HG03457 (cell line): Measurements from ENCODE around the gene PCLO.
"Not testable (repeated sequence)": the region's sequence is repeated elsewhere in the genome, so short reads cannot be mapped to it uniquely, and the experiment has no call there.

Source experiments
- ATAC-seq: cut with Tn5 transposase; IDR thresholded peaks from one replicate; pipeline ENCODE4 v1.9.1; 2021; ENCODE audit warnings: moderate number of reproducible peaks; ENCODE audit not compliant: unreplicated experiment

The PCLO gene

DNA sequence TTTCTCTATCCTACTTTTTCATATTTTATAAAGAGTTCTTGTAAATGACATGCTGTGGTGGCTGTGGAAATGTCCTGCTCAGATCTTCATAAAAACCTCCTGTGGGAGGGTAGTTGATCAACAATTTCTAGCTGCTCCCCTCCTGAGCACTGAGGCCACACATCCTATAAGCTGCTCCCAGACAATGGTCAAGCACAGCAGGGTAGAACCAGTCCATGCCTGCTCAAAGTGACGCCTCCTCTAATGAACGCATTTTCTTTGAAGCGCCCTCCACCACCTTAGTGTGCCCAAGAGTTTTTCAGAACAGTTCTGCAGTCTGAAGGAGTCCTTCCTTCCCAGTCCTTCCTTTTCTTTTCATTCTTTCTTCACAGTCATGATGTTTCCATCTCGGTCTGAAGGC lies 420.5 kb downstream of the PCLO start:
- no peak for ATAC-seq

- ATAC-seq, result no peak
Measured at GRCh38 chr7:82741493-82741892, 421.2 kb downstream of the PCLO start.

GRCh38 chr7:82740246-82740848 lies 422.3 kb downstream of the PCLO start:
- peak; percentile 61 for ATAC-seq

GRCh38 chr7:82736633-82737032 lies 426.1 kb downstream of the PCLO start:
- ATAC-seq, result no peak

- ATAC-seq, result no peak
Measured at GRCh38 chr7:82732677-82733076, 430.0 kb downstream of the PCLO start.

- no peak for ATAC-seq
Measured at GRCh38 chr7:82729172-82730030, 433.3 kb downstream of the PCLO start.

DNA sequence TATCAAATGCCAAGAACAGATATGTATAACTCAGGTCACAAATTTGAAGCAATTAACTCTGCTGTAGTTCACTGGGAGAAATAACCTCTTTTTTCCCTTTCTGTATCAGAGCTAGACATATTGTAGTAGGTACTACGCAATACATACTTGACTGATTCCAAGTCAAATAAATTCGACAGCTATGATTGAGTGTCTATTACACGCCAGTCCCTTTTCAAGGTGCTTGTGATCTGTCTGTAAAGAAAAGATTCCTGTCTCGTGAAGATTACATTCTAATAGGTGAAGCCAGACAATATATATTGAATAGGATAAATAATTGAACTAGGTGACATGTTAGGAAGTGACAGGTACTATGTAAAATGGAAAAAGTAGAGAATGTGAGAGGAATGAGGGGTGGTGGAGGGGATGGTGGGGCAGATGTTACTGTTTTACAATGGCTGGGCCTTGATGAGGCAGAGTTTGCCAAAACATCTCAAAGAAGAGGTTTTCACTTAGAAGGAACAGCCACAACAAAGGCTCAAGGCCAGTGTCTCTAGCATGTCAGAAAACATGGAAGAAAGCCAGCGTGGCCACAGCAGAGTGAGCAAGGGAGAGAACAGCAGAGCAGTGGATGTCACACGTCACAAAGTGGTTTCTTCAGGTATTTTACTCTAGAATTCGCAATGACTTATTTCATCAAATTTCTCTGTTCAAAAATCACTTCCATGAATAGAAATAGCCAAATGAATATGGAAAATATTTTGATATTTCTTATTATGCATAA lies 436.5 kb downstream of the PCLO start:
- ATAC-seq, result no peak

GRCh38 chr7:82723411-82723810 lies 439.3 kb downstream of the PCLO start:
- no peak for ATAC-seq

DNA sequence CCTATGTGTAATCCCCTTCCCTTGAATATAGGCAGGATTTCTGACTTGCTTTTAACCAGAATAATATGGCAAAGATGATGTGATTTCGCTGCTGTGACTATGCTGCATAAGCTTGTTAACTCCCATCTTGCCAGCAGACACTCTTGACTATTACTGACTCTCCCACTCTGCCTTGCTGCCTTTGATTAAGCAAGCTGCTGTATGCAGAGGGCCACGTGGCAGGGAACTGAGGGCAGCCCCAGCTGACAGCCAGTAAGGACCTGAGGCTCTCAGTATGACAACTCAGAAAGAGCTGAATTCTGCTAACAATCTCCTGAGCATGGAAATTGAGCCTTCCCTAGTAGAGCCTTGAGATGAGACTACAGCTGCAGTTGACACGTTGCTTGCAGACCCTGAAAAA lies 439.7 kb downstream of the PCLO start:
- ATAC-seq, result no peak

- ATAC-seq, result no peak
Measured at GRCh38 chr7:82715344-82715743, 447.3 kb downstream of the PCLO start.

DNA sequence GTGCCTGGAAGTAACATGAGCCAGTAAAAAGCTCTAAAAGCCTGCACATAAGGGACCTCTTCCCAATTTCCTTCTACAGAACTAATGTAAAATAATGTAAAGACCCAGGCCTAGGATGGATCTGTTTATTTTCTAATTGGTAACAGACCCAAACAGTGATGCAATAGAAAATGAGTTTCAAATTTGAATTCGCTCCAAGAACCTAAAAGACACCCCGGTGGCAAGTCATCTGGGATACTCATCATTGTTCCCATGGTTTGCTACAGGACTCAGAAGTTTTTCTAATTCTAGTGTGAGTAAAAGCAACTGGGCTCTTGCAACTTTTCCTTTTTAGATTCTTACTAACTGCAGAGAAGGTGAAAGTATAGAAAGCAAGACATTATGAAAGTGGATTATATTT lies 447.8 kb downstream of the PCLO start:
- ATAC-seq, result no peak

- no peak for ATAC-seq
Measured at GRCh38 chr7:82713506-82713905, 449.2 kb downstream of the PCLO start.

DNA sequence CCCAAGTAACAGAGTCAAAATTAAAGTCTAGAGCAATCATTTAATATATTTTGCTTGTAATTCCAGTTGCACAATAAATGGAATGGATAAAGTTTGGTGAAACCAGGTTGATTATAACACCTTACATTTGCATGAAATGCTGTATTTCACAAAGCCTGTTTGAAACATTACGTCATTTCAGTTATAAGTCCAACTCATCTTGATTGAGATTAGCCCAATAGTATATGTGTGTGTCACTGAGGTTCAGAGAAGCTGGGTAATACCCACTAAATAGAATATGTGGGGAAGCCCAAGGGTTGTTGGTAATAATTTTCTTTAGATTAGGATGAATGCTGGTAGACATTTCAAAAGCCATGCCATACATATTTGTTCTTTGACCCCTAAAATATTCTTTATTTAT lies 456.3 kb downstream of the PCLO start:
- not testable (repeated sequence) for ATAC-seq

- ATAC-seq, result no peak
Measured at GRCh38 chr7:82705517-82706260, 457.0 kb downstream of the PCLO start.

DNA sequence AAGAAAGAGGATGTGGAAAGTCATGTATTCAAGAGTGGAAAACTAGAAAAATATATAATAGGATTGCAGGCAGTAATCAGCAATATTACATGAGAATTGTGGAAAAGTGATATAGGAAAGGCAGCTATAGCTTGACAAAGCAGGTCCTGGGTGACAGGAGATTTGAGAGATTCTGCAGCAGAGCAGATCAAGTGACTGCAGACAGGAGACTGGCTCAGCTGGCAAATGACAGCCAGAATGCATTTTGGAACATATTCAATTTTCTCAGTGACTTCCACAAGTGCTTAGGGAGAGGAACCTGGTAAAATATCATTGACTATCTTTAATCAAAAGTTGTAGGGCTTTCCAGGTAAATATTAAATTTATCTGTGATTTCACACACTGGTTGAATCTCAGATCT lies 458.6 kb downstream of the PCLO start:
- ATAC-seq, result no peak
